GM21576 (cell line): Measurements from ENCODE around the gene XK.
"Not testable (repeated sequence)": the region's sequence is repeated elsewhere in the genome, so short reads cannot be mapped to it uniquely, and the experiment has no call there.

ENCODE experiments used
- ATAC-seq: cut with Tn5 transposase; IDR thresholded peaks from one replicate; pipeline ENCODE4 v1.9.1; 2021; ENCODE audit warnings: mild to moderate bottlenecking, moderate library complexity; ENCODE audit not compliant: unreplicated experiment

XK gene

GRCh38 chrX:37752936-37753335 lies 67.3 kb downstream of the XK start:
- no peak for ATAC-seq

- ATAC-seq = no peak
Measured at GRCh38 chrX:37753384-37753783, 67.8 kb downstream of the XK start.

GRCh38 chrX:37754516-37754915 lies 68.9 kb downstream of the XK start:
- ATAC-seq = peak; percentile 20

GRCh38 chrX:37755025-37755424 lies 69.4 kb downstream of the XK start:
- peak; percentile 92 for ATAC-seq

- no peak for ATAC-seq
Measured at GRCh38 chrX:37757082-37757481, 71.5 kb downstream of the XK start.

- no peak for ATAC-seq
Measured at GRCh38 chrX:37759351-37759750, 73.8 kb downstream of the XK start.

GRCh38 chrX:37759878-37760418 lies 74.4 kb downstream of the XK start:
- ATAC-seq = no peak

GRCh38 chrX:37763400-37763799 lies 77.8 kb downstream of the XK start:
- ATAC-seq = no peak

GRCh38 chrX:37765507-37765906 lies 79.9 kb downstream of the XK start:
- ATAC-seq = no peak

- ATAC-seq = no peak
Measured at GRCh38 chrX:37767430-37767829, 81.8 kb downstream of the XK start.

- ATAC-seq = not testable (repeated sequence)
Measured at GRCh38 chrX:37768866-37769265, 83.3 kb downstream of the XK start.

- peak; percentile 75 for ATAC-seq
Measured at GRCh38 chrX:37776283-37776986, 90.8 kb downstream of the XK start.

GRCh38 chrX:37776987-37777325 lies 91.4 kb downstream of the XK start:
- no peak for ATAC-seq

- no peak for ATAC-seq
Measured at GRCh38 chrX:37779857-37780256, 94.3 kb downstream of the XK start, which contains the start of gene CYBB. CYBB (plus strand) TSS chrX:37780059; CDS start chrX:37780078, 19 bp downstream.

GRCh38 chrX:37781081-37781480 lies 95.5 kb downstream of the XK start:
- no peak for ATAC-seq
